ENCODE data around the gene VPS9D1.
"Not testable (repeated sequence)": the region's sequence is repeated elsewhere in the genome, so short reads cannot be mapped to it uniquely, and the experiment has no call there.

The VPS9D1 gene

GRCh38 chr16:89695875-89696669 is 24.6 kb downstream of the VPS9D1 start:
- TF ChIP-seq CTCF (conservative IDR thresholded peaks at IDR 0.05; ENCODE audit: low read depth): no peak
- ChIA-PET POLR2A (ENCODE audit: low non-redundant PET) (interaction anchor here (1.4 kb wide), 1 partner anchor 10 kb away, joined by 3 read pairs; the partner anchor contains the start of gene CDK10), CTCF (no interaction called here)
- peak overlapping the region; percentile 56 for H3K27ac ChIP-seq
- DNase-seq (ENCODE audit: low spot score): no peak

- peak overlapping the region; percentile 56 for H3K27ac ChIP-seq
- ChIA-PET POLR2A (ENCODE audit: low non-redundant PET) (interaction anchor here (1.3 to 1.4 kb wide), 2 partner anchors 9 kb away, joined by 3 to 4 read pairs; partner anchors contain the start of gene CDK10), CTCF (no interaction called here)
- no peak for TF ChIP-seq CTCF (conservative IDR thresholded peaks at IDR 0.05; ENCODE audit: low read depth)
- no peak for DNase-seq (ENCODE audit: low spot score)
Observed at GRCh38 chr16:89695086-89695874, 25.4 kb downstream of the VPS9D1 start.

GRCh38 chr16:89694784-89695085 is 26.0 kb downstream of the VPS9D1 start:
- CTCF ChIA-PET: interaction anchor here (0.6 kb wide), 1 partner anchor 23 kb away, joined by 3 read pairs; no protein-coding TSS in a partner anchor
- DNase-seq (ENCODE audit: low spot score): not testable (repeated sequence)
- POLR2A ChIA-PET (ENCODE audit: low non-redundant PET): interaction anchor here (1.3 kb wide), 1 partner anchor 8 kb away, joined by 4 read pairs; the partner anchor contains the start of gene CDK10
- peak overlapping the region; percentile 56 for H3K27ac ChIP-seq

- POLR2A ChIA-PET (ENCODE audit: low non-redundant PET): interaction anchor here (1.3 kb wide), 1 partner anchor 8 kb away, joined by 4 read pairs; the partner anchor contains the start of gene CDK10
Observed at GRCh38 chr16:89693931-89694783, 26.5 kb downstream of the VPS9D1 start.

GRCh38 chr16:89693289-89693731 is 27.4 kb downstream of the VPS9D1 start:
- no peak for DNase-seq (ENCODE audit: low spot score)
- POLR2A ChIA-PET (ENCODE audit: low non-redundant PET): no interaction called here

More at GRCh38 chr16:89693931-89694783, 26.5 kb downstream of the VPS9D1 start:
- H3K27ac ChIP-seq: peak overlapping the region; percentile 56
- no peak for TF ChIP-seq CTCF (conservative IDR thresholded peaks at IDR 0.05; ENCODE audit: low read depth)
- CTCF ChIA-PET: interaction anchor here (0.6 kb wide), 1 partner anchor 23 kb away, joined by 3 read pairs; no protein-coding TSS in a partner anchor
- no peak for DNase-seq (ENCODE audit: low spot score)

More at GRCh38 chr16:89693289-89693731, 27.4 kb downstream of the VPS9D1 start:
- H3K27ac ChIP-seq: peak overlapping the region; percentile 56
- CTCF ChIA-PET: no interaction called here
- TF ChIP-seq CTCF (conservative IDR thresholded peaks at IDR 0.05; ENCODE audit: low read depth): no peak
